HG03175 (cell line): Measurements from ENCODE around the gene CTSS.

ENCODE experiments used
- ATAC-seq: cut with Tn5 transposase; IDR thresholded peaks from one replicate; pipeline ENCODE4 v1.9.1; 2021; ENCODE audit warnings: mild to moderate bottlenecking, moderate library complexity; ENCODE audit not compliant: unreplicated experiment

Gene CTSS

DNA sequence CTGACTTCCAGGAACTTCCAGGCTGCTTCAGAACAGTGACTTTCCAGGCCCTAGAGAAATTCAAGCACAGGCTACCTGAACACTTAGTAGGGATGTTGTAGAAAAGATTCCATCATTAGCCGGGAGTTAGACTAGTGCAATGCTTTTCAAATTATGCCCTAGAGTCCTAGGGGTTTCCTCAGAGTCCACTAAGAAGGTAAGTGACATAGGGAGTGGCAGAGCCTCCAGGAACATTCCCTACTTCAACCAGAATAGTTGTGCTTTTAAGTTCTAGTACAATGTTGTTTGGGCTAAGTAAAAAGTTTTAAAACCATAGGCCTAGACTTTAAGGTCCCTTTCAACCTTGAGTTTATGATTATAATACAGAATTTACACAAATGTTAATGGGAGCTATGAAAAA is 59.5 kb downstream of the CTSS start:
- no peak for ATAC-seq

DNA sequence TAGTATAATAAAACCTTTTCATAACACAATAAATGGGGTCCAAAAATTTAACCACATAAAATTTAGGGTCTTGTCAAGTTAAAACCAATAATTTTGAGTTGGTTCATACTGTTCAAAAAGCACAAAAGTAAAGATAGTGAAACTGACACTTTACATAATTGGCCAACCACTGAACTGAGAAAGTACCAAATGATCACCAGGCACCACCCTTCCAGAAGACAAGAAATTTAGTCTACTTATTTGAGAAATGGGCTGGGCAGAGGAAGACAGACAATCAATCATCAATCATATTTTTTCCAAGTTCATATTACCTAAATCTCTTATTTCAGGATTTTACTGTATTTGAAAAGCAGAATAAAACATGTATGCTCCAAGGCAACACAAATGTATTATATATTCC is 62.2 kb downstream of the CTSS start:
- no peak for ATAC-seq

DNA sequence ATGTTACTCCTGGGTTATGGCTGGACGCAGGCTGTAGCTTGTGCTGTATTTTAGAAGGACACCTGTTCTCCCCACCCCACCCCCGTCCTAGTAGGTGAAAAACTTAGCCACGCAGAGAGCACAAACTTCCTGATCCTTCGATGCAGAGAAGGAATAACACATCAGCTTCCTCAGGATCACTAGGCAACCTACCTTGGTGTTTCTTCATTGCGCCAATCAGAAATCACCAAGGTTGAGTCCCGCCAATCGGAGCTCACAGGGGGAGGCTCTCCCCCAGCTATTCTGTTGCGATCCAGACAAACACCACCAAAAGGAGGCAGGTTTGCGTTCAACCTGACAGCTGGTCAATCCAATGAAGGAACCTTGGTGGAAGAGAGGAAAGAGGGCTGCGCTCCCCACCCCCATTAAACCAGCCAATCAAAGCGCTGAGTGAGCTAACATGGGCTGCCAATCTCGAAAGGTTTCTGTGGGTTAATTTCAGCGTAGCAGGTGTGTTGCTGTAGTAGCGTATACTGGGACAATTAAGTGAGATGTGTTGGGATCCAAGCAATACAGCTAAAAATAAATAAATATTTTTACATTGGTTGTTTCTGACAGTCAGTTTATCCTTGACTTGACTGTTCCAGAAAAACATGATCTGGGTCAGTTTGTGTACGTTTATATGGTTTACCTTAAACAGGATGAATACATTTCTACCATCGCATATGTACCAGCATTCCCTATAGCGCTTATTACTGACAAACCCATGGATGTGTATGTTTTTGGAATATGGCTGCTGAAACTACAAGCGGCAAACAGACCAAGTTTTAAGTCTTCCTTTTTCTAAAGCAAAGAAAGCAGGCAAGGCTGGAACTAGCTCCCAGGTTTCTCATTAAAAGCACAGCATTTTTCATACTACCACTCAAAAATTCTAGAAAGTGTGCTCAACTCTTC is 68.3 kb downstream of the CTSS start, which contains the start of gene GOLPH3L:
GOLPH3L (minus strand) TSS at position 160 of the 933 bp plus-strand sequence. CDS start 2,316 bp downstream, outside the sequence.
- peak; percentile 99 for ATAC-seq

DNA sequence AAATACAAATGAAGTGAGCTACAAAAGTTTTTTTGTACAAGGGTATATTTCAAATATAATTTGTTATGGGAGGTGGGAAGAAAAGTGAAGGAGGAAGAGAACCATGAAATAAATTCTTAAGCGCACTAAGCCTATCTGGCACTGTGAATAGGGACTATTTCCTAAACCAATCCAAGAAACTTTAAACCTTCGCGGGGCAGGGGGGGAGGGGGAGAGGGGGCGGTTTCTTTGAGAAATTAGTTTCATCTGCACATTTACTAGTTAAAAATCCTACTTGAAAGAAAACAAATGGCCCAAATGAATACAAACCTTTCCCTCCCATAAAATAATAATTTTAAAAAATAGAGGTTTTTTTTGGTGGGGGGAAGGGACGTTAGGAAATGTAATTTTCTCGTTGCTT is 69.0 kb downstream of the CTSS start:
- no peak for ATAC-seq

DNA sequence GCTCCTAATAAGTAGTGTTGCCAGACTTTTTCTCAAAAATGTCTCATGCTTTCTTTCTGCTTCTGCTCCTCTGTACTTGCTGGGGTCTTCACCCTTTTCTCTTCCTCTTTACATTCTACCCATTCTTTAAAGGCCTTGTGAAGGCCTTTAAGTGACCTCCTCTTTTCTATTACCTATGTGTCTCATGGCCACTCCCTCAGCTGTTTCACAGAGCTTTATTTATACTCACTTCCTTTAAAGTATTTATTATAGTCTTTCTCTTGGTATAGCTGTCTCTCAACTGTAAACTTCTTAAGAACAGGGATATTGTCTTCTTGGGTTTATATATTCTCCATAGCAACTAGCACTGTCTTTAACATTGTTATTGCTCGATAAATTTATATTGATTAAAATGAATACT is 69.4 kb downstream of the CTSS start:
- no peak for ATAC-seq

DNA sequence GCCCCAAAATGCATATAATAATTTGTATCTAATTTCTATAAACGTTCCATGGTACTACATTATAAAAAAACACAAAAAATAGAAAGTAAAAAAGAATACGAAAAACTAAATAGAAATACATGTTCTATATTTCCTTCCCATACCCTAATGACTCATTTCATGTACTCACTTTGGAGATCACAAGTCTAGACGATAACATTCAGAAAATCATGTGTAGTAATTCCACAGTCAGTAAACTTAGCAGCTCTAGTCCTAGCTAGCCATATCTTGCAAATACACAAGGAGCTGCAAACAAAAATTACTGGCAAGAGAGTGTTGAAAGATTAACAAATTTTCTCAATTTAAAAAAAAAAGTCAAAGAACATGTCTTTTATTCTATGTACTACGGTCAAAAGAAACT is 70.0 kb downstream of the CTSS start:
- ATAC-seq, result no peak

DNA sequence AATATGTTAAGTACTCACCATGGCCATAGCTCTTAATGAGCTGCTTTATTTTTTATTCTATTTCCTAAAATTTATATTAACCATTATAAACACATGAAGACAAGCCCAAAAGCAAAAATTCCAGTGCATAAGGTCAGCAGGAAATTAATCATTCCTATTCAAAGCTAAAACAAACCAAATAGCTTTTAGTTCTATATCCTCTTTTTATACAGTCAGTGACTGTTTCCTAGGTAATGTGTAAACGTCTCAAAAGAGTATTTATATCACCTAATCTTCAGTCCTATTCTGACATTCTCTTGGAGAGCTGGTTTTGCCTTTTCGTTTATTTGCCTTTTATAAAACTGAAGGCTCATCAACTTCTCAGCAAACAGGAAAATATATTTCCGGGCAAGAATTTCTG is 72.9 kb downstream of the CTSS start:
- ATAC-seq, result no peak

DNA sequence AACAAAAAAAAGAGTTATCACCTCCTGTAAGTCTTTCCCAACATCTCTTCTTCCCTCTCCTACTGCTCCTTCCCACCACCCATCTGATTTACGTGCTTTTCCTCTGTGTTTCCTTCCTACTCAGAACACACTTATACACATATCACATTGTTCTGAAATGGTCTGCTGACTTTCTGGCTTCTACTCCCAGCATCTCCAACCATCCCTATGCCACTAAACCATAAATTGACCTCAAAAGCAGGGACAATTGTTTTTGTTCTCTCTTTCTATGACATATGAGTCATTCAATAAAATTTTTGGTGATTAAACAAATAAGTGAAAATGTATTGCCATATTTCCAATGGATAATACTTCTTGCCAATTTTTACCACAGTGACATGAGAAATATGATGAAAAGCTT is 76.8 kb downstream of the CTSS start:
- no peak for ATAC-seq

DNA sequence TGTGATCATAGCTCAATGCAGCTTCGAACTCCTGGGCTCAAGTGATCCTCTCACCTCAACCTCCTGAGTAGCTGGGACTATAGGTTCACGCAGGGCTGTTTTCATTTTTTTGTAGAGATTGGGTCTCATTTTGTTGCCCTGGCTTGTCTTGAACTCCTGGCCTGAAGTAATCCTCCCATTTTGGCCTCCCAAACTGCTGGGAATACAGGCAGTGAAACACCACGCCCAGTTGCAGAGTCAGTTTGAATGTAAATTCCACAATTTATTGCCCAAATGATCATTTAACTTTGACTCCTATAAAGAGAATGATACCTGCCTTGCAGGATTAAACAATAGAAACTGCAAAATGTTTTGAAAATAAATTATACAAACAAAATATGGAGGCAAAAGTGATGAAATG is 79.3 kb downstream of the CTSS start:
- ATAC-seq, result no peak

DNA sequence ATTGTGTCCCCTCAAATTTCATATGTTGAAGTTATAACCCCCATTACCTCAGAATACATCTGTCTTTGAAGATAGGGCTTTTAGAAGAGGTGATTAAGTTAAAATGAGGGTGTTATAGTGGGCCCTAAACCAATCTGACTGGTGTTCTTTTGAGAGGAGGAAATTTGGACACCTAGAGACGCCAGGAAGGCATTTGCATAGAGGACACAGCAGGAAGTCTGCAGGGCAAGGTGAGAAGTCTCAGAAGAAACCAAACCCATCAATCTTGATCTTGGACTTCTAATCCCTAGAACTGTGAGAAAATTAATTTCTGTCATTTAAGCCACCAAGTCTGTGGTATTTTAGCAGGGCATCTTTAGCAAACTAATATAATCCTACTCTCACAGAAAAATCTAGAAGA is 81.7 kb downstream of the CTSS start:
- no peak for ATAC-seq
